ENCODE measurements around the gene AP1M2. TPM values are rescaled to one million over a fixed set of nuclear protein-coding genes. Genes with fewer than 3 reads are reported as not detected.
A peak's percentile ranks its signal among the peaks of the same experiment; 100 is the strongest.
"Not testable (repeated sequence)": the region's sequence is repeated elsewhere in the genome, so short reads cannot be mapped to it uniquely, and the experiment has no call there.

Gene AP1M2
- total and polyA plus RNA-seq, 12 donors: 0.10 to 0.97 (median 0.31) TPM; not detected in 8

GRCh38 chr19:10574462-10574861, 12.7 kb downstream of the AP1M2 start:
- Histone ChIP-seq H3K9me3 (replicated peaks in 1 of 3) (no peaks in the 10 kb centered on the region), H3K27ac (no peak overlapping the region), H3K4me3 (no peak overlapping the region), H3K36me3 (replicated peaks in 1 of 2) (no peaks in the 10 kb centered on the region), H3K4me1 (replicated peaks in 1 of 2) (peaks cover 4 to 8% of the 10 kb centered on the region in 2 donors), H3K27me3 (no peaks in the 10 kb centered on the region)
- TF ChIP-seq POLR2A (IDR thresholded peaks at IDR 0.05) (no peak), CTCF (IDR thresholded peaks at IDR 0.05) (no peak)
- intact Hi-C loops (cut with DNase I): loop anchor here (10.0 kb wide), 2 partner anchors 70 to 170 kb away; partner anchors contain the start of genes CDC37 (in 1 of the 2) and KEAP1 (in 1 of the 2)
- DNase-seq: no peak
- WGBS, 4 donors: 83 to 88% (median 86%) methylated on average over 8 of the region's 8 CpGs

- H3K9me3 ChIP-seq (replicated peaks in 1 of 3); H3K4me3 ChIP-seq; H3K36me3 ChIP-seq (replicated peaks in 1 of 2); H3K27ac ChIP-seq; H3K27me3 ChIP-seq; DNase-seq: not testable (repeated sequence)
- WGBS, 4 donors: 80 to 89% (median 85%) methylated on average over 5 to 6 of the region's 6 CpGs
- peaks cover 4 to 11% of the 10 kb centered on the region in 2 donors for H3K4me1 ChIP-seq (replicated peaks in 1 of 2)
- intact Hi-C loops (cut with DNase I): loop anchor here (10.0 kb wide), 2 partner anchors 69 to 169 kb away; partner anchors contain the start of genes CDC37 (in 1 of the 2) and KEAP1 (in 1 of the 2)
Observed at GRCh38 chr19:10573793-10574192, 13.3 kb downstream of the AP1M2 start.

GRCh38 chr19:10568826-10569651, 18.1 kb downstream of the AP1M2 start, which contains the start of gene CDKN2D:
Gene CDKN2D (minus strand): TSS chr19:10568979. CDS start chr19:10568653, 326 bp downstream.
- Histone ChIP-seq H3K27ac (peak within 1 kb of the TSS in 3 of 5 donors; percentile 50 to 88 (median 65)), H3K36me3 (replicated peaks in 1 of 2) (no peaks in the 10 kb centered on the region), H3K9me3 (replicated peaks in 1 of 3) (no peaks in the 10 kb centered on the region), H3K4me3 (peak within 1 kb of the TSS in 3 of 4 donors; percentile 11 to 80 (median 25)), H3K27me3 (no peaks in the 10 kb centered on the region), H3K4me1 (replicated peaks in 1 of 2) (peaks cover 14 to 41% of the 10 kb centered on the region in 2 donors)
- DNase-seq: peak; percentile 99 to 100 (median 100)
- 0 to 2% (median 1%) methylated on average over 11 to 71 of the region's 71 CpGs for WGBS, 4 donors
- intact Hi-C loops (cut with DNase I): loop anchor here in 1 of 2 donors (5.0 kb wide), 1 partner anchor 67 kb away; the partner anchor contains the start of gene KEAP1
- TF ChIP-seq POLR2A (IDR thresholded peaks at IDR 0.05) (peak; percentile 66 to 83), CTCF (IDR thresholded peaks at IDR 0.05) (peak; percentile 17 to 94 (median 58))

- TF ChIP-seq CTCF (IDR thresholded peaks at IDR 0.05) (no peak), POLR2A (IDR thresholded peaks at IDR 0.05) (no peak)
- intact Hi-C loops (cut with DNase I): loop anchor here in 1 of 2 donors (5.0 kb wide), 1 partner anchor 66 kb away; the partner anchor contains the start of gene KEAP1
- no peaks in the 10 kb centered on the region for H3K27me3 ChIP-seq
- H3K27ac ChIP-seq: peak overlapping the region in 3 of 5 donors; percentile 50 to 88 (median 65)
- peaks cover 14 to 41% of the 10 kb centered on the region in 2 donors for H3K4me1 ChIP-seq (replicated peaks in 1 of 2)
- 3 to 18% (median 10%) methylated on average over 4 to 58 of the region's 58 CpGs for WGBS, 4 donors
- peak in 6 of 7 donors; percentile 38 to 60 (median 48) for DNase-seq
- no peaks in the 10 kb centered on the region for H3K36me3 ChIP-seq (replicated peaks in 1 of 2)
- H3K9me3 ChIP-seq (replicated peaks in 1 of 3): no peaks in the 10 kb centered on the region
- H3K4me3 ChIP-seq: peak overlapping the region in 3 of 4 donors; percentile 11 to 80 (median 25)
Observed at GRCh38 chr19:10568062-10568825, 18.9 kb downstream of the AP1M2 start.

Measured in adrenal gland (tissue), 12 donors.